OCI-LY3 (cell line): ENCODE results near the gene DNAJA1.
"Not testable (repeated sequence)": the region's sequence is repeated elsewhere in the genome, so short reads cannot be mapped to it uniquely, and the experiment has no call there.

Experiments used
- EZH2phosphoT487 ChIP-seq: fragments of 200-600 bp; shearing (Covaris generic); IDR thresholded peaks from 2 replicates; pipeline ENCODE4 v1.6.1; 2018; ENCODE audit warnings: antibody characterized with exemption, mixed run types, low read depth
- TF ChIP-seq, protein P1 (sequence below): fragments of 200-600, 300-600 bp; sonication (generic); IDR thresholded peaks from 2 replicates; pipeline ENCODE4 v1.5.1; 2014; ENCODE audit warnings: antibody characterized with exemption, low read length, low read depth

DNA sequence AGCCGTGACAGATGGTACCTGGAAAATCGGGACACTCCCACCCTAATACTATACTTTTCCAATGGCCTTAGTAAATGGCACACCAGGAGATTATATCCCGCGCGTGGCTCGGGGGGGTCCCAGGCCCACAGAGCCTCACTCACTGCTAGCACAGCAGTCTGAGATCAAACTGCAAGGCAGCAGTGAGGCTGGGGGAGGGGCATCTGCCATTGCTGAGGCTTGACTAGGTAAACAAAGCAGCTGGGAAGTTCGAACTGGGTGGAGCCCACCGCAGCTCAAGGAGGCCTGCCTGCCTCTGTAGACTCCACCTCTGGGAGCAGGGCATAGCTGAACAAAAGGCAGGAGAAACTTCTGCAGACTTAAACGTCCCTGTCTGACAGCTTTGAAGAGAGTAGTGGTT is 60.6 kb downstream of the DNAJA1 start:
- TF ChIP-seq, protein P1, sequence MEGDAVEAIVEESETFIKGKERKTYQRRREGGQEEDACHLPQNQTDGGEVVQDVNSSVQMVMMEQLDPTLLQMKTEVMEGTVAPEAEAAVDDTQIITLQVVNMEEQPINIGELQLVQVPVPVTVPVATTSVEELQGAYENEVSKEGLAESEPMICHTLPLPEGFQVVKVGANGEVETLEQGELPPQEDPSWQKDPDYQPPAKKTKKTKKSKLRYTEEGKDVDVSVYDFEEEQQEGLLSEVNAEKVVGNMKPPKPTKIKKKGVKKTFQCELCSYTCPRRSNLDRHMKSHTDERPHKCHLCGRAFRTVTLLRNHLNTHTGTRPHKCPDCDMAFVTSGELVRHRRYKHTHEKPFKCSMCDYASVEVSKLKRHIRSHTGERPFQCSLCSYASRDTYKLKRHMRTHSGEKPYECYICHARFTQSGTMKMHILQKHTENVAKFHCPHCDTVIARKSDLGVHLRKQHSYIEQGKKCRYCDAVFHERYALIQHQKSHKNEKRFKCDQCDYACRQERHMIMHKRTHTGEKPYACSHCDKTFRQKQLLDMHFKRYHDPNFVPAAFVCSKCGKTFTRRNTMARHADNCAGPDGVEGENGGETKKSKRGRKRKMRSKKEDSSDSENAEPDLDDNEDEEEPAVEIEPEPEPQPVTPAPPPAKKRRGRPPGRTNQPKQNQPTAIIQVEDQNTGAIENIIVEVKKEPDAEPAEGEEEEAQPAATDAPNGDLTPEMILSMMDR: not testable (repeated sequence)
- not testable (repeated sequence) for TF ChIP-seq EZH2phosphoT487
